Measurements from ENCODE around the gene REEP1.

DNA sequence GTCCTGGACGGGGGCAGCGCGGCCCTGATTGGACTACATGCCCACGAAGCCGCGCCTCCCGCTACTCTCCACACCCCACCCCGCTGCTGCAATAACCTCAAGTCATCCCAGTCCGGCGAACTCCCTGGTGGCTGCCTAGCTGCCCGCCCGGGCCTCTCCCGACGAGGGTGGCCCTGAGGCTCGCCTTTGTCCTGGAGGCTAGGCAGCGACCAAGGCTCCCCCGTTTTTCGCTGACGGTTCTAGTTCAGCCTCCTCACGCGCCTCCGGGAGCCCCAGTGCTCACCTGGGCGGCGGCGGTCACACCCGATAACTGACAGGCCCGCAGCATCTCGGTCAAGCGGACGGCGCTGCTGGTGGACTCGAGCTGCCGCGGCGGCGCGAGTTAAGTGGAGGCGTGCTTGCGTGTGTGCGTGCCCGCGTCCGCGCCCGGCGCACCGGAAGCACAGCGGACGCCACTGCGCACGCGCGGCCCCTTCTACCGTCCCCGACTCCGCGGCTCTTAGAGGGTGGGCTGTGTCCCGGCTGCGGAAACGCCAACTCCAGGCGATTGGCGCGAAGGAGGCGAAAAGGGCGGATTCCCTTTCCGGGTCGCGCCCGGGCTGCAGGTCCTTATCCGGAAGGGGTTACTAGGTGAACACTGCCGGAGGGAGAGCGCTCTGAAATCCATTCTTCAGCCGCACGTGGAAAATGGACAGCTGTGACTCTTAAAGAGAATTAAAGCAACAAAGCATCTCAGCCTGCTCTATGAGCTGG, 142.2 kb downstream of the REEP1 start, which contains the start of gene IMMT:
- TF ChIP-seq, protein P1, sequence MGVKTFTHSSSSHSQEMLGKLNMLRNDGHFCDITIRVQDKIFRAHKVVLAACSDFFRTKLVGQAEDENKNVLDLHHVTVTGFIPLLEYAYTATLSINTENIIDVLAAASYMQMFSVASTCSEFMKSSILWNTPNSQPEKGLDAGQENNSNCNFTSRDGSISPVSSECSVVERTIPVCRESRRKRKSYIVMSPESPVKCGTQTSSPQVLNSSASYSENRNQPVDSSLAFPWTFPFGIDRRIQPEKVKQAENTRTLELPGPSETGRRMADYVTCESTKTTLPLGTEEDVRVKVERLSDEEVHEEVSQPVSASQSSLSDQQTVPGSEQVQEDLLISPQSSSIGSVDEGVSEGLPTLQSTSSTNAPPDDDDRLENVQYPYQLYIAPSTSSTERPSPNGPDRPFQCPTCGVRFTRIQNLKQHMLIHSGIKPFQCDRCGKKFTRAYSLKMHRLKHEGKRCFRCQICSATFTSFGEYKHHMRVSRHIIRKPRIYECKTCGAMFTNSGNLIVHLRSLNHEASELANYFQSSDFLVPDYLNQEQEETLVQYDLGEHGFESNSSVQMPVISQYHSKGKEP (tag by site-specific recombination; IDR thresholded peaks at IDR 0.05) = no peak
- TF ChIP-seq ZNF274 (IDR thresholded peaks at IDR 0.05; ENCODE audit: low read length) = no peak
- TF ChIP-seq ZNF274 (tag by site-specific recombination; IDR thresholded peaks at IDR 0.05; ENCODE audit: borderline replicate concordance) = no peak
- TF ChIP-seq, protein P2, sequence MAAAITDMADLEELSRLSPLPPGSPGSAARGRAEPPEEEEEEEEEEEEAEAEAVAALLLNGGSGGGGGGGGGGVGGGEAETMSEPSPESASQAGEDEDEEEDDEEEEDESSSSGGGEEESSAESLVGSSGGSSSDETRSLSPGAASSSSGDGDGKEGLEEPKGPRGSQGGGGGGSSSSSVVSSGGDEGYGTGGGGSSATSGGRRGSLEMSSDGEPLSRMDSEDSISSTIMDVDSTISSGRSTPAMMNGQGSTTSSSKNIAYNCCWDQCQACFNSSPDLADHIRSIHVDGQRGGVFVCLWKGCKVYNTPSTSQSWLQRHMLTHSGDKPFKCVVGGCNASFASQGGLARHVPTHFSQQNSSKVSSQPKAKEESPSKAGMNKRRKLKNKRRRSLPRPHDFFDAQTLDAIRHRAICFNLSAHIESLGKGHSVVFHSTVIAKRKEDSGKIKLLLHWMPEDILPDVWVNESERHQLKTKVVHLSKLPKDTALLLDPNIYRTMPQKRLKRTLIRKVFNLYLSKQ (tag by site-specific recombination; IDR thresholded peaks at IDR 0.05; ENCODE audit: borderline replicate concordance) = no peak
- TF ChIP-seq HOXC10 (CRISPR knock-in tag; IDR thresholded peaks at IDR 0.05) = no peak
- TF ChIP-seq, protein P3, sequence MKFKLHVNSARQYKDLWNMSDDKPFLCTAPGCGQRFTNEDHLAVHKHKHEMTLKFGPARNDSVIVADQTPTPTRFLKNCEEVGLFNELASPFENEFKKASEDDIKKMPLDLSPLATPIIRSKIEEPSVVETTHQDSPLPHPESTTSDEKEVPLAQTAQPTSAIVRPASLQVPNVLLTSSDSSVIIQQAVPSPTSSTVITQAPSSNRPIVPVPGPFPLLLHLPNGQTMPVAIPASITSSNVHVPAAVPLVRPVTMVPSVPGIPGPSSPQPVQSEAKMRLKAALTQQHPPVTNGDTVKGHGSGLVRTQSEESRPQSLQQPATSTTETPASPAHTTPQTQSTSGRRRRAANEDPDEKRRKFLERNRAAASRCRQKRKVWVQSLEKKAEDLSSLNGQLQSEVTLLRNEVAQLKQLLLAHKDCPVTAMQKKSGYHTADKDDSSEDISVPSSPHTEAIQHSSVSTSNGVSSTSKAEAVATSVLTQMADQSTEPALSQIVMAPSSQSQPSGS (tag by site-specific recombination; IDR thresholded peaks at IDR 0.05; ENCODE audit: low read depth) = no peak
- TF ChIP-seq TCF7L2 (IDR thresholded peaks at IDR 0.05; ENCODE audit: borderline replicate concordance, low read depth, low read length) = no peak
- TF ChIP-seq ZNF335 (tag by site-specific recombination; conservative IDR thresholded peaks at IDR 0.05) = peak; percentile 99
- TF ChIP-seq, protein P4, sequence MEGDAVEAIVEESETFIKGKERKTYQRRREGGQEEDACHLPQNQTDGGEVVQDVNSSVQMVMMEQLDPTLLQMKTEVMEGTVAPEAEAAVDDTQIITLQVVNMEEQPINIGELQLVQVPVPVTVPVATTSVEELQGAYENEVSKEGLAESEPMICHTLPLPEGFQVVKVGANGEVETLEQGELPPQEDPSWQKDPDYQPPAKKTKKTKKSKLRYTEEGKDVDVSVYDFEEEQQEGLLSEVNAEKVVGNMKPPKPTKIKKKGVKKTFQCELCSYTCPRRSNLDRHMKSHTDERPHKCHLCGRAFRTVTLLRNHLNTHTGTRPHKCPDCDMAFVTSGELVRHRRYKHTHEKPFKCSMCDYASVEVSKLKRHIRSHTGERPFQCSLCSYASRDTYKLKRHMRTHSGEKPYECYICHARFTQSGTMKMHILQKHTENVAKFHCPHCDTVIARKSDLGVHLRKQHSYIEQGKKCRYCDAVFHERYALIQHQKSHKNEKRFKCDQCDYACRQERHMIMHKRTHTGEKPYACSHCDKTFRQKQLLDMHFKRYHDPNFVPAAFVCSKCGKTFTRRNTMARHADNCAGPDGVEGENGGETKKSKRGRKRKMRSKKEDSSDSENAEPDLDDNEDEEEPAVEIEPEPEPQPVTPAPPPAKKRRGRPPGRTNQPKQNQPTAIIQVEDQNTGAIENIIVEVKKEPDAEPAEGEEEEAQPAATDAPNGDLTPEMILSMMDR (tag by site-specific recombination; IDR thresholded peaks at IDR 0.05) = peak; percentile 26; the same call in 1 of the 2 replicates

All from HEK293 (cell line).